Sigmoid colon (tissue), 3 donors: ENCODE results near the gene BCL2L13.

Experiments used
- POLR2A ChIP-seq, 2 donors: fragments of 450-650 bp; IDR thresholded peaks; one replicate each; pipeline ENCODE4 v1.6.1; 2016; ENCODE audit warnings: antibody characterized with exemption in 2 of 2, mild to moderate bottlenecking in 2 of 2, moderate library complexity in 2 of 2
- TF ChIP-seq, protein P1 (sequence below), 4 experiments: fragments of 450-650 bp in 3 of 4; fragments of 200-600 bp in 1 of 4; IDR thresholded peaks; one replicate each; pipeline ENCODE4 v1.5.1; 2016 to 2019; ENCODE audit warnings: antibody characterized with exemption in 4 of 4, mild to moderate bottlenecking in 3 of 4, moderate library complexity in 2 of 4

DNA sequence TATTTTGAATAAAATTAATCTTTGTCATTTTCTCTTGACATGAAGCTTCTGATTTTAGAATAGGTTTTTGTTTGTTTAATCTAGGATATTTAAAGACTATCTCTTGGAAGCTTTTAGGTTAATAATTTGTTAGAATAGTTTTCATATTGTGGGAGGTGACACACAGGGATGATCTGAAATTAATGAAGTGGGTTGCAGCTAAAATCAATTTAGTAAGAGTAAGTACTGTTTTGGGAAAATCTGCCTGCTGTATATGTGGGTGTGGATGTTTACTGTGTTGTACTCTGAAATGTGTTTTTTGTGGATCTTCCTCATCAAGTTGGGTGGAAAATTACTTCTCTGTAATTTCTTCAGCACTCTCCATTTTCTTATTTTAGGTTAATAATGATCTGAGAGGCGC is 68.4 kb downstream of the BCL2L13 start:
- TF ChIP-seq, protein P1, sequence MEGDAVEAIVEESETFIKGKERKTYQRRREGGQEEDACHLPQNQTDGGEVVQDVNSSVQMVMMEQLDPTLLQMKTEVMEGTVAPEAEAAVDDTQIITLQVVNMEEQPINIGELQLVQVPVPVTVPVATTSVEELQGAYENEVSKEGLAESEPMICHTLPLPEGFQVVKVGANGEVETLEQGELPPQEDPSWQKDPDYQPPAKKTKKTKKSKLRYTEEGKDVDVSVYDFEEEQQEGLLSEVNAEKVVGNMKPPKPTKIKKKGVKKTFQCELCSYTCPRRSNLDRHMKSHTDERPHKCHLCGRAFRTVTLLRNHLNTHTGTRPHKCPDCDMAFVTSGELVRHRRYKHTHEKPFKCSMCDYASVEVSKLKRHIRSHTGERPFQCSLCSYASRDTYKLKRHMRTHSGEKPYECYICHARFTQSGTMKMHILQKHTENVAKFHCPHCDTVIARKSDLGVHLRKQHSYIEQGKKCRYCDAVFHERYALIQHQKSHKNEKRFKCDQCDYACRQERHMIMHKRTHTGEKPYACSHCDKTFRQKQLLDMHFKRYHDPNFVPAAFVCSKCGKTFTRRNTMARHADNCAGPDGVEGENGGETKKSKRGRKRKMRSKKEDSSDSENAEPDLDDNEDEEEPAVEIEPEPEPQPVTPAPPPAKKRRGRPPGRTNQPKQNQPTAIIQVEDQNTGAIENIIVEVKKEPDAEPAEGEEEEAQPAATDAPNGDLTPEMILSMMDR (IDR thresholded peaks at IDR 0.05) = no peak
- TF ChIP-seq POLR2A (IDR thresholded peaks at IDR 0.05) = no peak
